ENCODE results near the gene PCBP3.

PCBP3 gene

GRCh38 chr21:45598109-45598508 lies 45.4 kb upstream of the PCBP3 start:
- Histone ChIP-seq H3K27me3 (ENCODE audit: insufficient read depth, low read depth) (peaks cover 31% of the 10 kb centered on the region), H3K79me2 (ENCODE audit: insufficient read depth, low read depth) (no peaks in the 10 kb centered on the region), H3K4me2 (no peak overlapping the region), H2AFZ (ENCODE audit: low read depth) (no peak overlapping the region), H4K20me1 (ENCODE audit: insufficient read depth) (no peaks in the 10 kb centered on the region), H3K9ac (no peak overlapping the region), H3K4me3 (IDR thresholded peaks at IDR 0.05; ENCODE audit: insufficient read depth, low read depth, low read length) (no peak overlapping the region), H3K4me1 (ENCODE audit: low read depth, poor library complexity, severe bottlenecking) (no peaks in the 10 kb centered on the region), H3K36me3 (ENCODE audit: insufficient read depth) (no peaks in the 10 kb centered on the region), H3K27ac (no peak overlapping the region)
- TF ChIP-seq CTCF (conservative IDR thresholded peaks at IDR 0.05; ENCODE audit: low read depth, low read length): no peak

GRCh38 chr21:45598666-45599065 lies 44.9 kb upstream of the PCBP3 start:
- H3K4me1 ChIP-seq (ENCODE audit: low read depth, poor library complexity, severe bottlenecking): no peaks in the 10 kb centered on the region
- H3K36me3 ChIP-seq (ENCODE audit: insufficient read depth): no peaks in the 10 kb centered on the region
- H3K79me2 ChIP-seq (ENCODE audit: insufficient read depth, low read depth): no peaks in the 10 kb centered on the region
- H3K4me3 ChIP-seq (IDR thresholded peaks at IDR 0.05; ENCODE audit: insufficient read depth, low read depth, low read length): no peak overlapping the region
- TF ChIP-seq CTCF (conservative IDR thresholded peaks at IDR 0.05; ENCODE audit: low read depth, low read length): no peak
- no peaks in the 10 kb centered on the region for H4K20me1 ChIP-seq (ENCODE audit: insufficient read depth)
- no peak overlapping the region for H2AFZ ChIP-seq (ENCODE audit: low read depth)
- no peak overlapping the region for H3K4me2 ChIP-seq
- H3K27me3 ChIP-seq (ENCODE audit: insufficient read depth, low read depth): peaks cover 31% of the 10 kb centered on the region
- H3K9ac ChIP-seq: no peak overlapping the region
- no peak overlapping the region for H3K27ac ChIP-seq

- no peaks in the 10 kb centered on the region for H3K4me1 ChIP-seq (ENCODE audit: low read depth, poor library complexity, severe bottlenecking)
- peaks cover 35% of the 10 kb centered on the region for H3K27me3 ChIP-seq (ENCODE audit: insufficient read depth, low read depth)
- TF ChIP-seq CTCF (conservative IDR thresholded peaks at IDR 0.05; ENCODE audit: low read depth, low read length): no peak
- H3K4me3 ChIP-seq (IDR thresholded peaks at IDR 0.05; ENCODE audit: insufficient read depth, low read depth, low read length): no peak overlapping the region
- no peak overlapping the region for H3K27ac ChIP-seq
- H4K20me1 ChIP-seq (ENCODE audit: insufficient read depth): no peaks in the 10 kb centered on the region
- no peak overlapping the region for H3K9ac ChIP-seq
- no peaks in the 10 kb centered on the region for H3K36me3 ChIP-seq (ENCODE audit: insufficient read depth)
- no peak overlapping the region for H3K4me2 ChIP-seq
- H2AFZ ChIP-seq (ENCODE audit: low read depth): no peak overlapping the region
- no peaks in the 10 kb centered on the region for H3K79me2 ChIP-seq (ENCODE audit: insufficient read depth, low read depth)
Observed at GRCh38 chr21:45599146-45599581, 44.4 kb upstream of the PCBP3 start.

GRCh38 chr21:45600248-45600647 lies 43.3 kb upstream of the PCBP3 start:
- peaks cover 40% of the 10 kb centered on the region for H3K27me3 ChIP-seq (ENCODE audit: insufficient read depth, low read depth)
- no peaks in the 10 kb centered on the region for H3K79me2 ChIP-seq (ENCODE audit: insufficient read depth, low read depth)
- no peak overlapping the region for H3K9ac ChIP-seq
- H4K20me1 ChIP-seq (ENCODE audit: insufficient read depth): no peaks in the 10 kb centered on the region
- no peak for TF ChIP-seq CTCF (conservative IDR thresholded peaks at IDR 0.05; ENCODE audit: low read depth, low read length)
- H3K36me3 ChIP-seq (ENCODE audit: insufficient read depth): no peaks in the 10 kb centered on the region
- H3K27ac ChIP-seq: no peak overlapping the region
- H3K4me2 ChIP-seq: no peak overlapping the region
- H3K4me1 ChIP-seq (ENCODE audit: low read depth, poor library complexity, severe bottlenecking): no peaks in the 10 kb centered on the region
- H3K4me3 ChIP-seq (IDR thresholded peaks at IDR 0.05; ENCODE audit: insufficient read depth, low read depth, low read length): no peak overlapping the region
- H2AFZ ChIP-seq (ENCODE audit: low read depth): no peak overlapping the region
